ENCODE data around the gene CSTA.

DNA sequence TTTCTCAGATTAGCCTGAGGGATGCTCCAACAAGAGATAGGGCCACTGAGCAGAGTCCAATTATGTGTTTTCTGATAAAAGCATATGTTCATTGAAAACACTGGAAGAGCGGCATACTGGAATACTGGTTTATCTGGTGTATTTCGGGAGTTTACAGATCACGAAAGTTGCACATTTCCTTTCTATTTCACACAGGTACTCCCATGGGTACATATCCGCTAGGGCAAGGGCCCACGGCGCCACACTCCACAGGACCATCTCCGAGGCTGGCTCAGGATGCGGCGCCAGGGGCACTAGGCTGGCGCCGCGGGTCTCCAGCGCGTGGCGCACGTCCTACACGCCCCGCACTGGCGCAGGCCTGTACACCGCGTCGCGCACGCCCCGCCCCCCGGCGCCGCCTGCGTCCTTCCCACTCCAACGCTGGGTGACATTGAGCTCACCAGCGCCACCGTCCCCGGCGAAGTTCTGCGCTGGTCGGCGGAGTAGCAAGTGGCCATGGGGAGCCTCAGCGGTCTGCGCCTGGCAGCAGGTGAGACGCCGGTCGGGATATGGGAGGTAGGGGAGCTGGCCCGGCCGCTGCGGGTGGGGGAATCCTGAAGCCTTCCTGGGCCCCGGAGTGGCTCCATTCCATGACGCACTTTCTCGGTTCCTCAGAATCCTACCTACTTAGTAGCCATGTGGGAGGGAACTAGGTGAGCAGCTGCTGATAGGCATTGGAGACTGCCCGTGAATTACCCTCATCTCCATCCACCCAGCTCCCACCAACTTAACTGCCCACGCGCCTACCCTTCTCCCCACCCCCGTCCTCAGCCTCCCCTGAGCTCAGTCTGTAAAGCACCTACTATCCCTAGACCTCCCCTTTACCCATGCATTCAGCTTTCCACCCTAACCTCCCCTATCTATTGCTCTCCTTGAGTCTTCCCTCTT lies 59.0 kb downstream of the CSTA start, which contains the start of gene FAM162A:
- TF ChIP-seq, protein P1, sequence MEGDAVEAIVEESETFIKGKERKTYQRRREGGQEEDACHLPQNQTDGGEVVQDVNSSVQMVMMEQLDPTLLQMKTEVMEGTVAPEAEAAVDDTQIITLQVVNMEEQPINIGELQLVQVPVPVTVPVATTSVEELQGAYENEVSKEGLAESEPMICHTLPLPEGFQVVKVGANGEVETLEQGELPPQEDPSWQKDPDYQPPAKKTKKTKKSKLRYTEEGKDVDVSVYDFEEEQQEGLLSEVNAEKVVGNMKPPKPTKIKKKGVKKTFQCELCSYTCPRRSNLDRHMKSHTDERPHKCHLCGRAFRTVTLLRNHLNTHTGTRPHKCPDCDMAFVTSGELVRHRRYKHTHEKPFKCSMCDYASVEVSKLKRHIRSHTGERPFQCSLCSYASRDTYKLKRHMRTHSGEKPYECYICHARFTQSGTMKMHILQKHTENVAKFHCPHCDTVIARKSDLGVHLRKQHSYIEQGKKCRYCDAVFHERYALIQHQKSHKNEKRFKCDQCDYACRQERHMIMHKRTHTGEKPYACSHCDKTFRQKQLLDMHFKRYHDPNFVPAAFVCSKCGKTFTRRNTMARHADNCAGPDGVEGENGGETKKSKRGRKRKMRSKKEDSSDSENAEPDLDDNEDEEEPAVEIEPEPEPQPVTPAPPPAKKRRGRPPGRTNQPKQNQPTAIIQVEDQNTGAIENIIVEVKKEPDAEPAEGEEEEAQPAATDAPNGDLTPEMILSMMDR (IDR thresholded peaks at IDR 0.05): peak; percentile 15 to 71 (median 64)
- peak; percentile 96 to 98 (median 97) for TF ChIP-seq POLR2A (IDR thresholded peaks at IDR 0.05)

Data from body of pancreas (tissue), 4 donors.